Mucosa of descending colon (tissue), 3 donors: ENCODE data around the gene MYO10. TPM values are rescaled to one million over a fixed set of nuclear protein-coding genes. Genes with fewer than 3 reads are reported as not detected.

ENCODE experiments used
- ATAC-seq: fragments of 200-7000 bp; cut with Tn5 transposase; one replicate; pipeline ENCODE4 v1.9.1; 2020; ENCODE audit warnings: mild to moderate bottlenecking, moderate library complexity
- DNase-seq, 3 donors: peaks; one replicate each; pipeline ENCODE4 v3.0.0-alpha.2; 2020
- H3K36me3 ChIP-seq: fragments of 200-600 bp; one replicate; pipeline ENCODE4 v1.8.0; 2021; ENCODE audit warnings: low read depth, mild to moderate bottlenecking
- H3K4me1 ChIP-seq: fragments of 200-600 bp; one replicate; pipeline ENCODE4 v1.8.0; 2021; ENCODE audit warnings: low read depth, mild to moderate bottlenecking
- H3K4me3 ChIP-seq: fragments of 200-600 bp; one replicate; pipeline ENCODE4 v1.8.0; 2021; ENCODE audit warnings: mild to moderate bottlenecking
- H3K9me3 ChIP-seq: fragments of 200-600 bp; one replicate; pipeline ENCODE4 v1.8.0; 2021; ENCODE audit warnings: mild to moderate bottlenecking
- intact Hi-C, 2 donors: fragments of 100-400 bp; cut with DNase I in 1 of 2; cut with micrococcal nuclease in 1 of 2; formaldehyde crosslinking; loops; one replicate each; pipeline versions ENCODE4 v1.11.0 to v1.11.1; 2022; cut with DNase I, micrococcal nuclease
- total RNA-seq, 3 donors: library from RNA; stranded (reverse); fragmentation: NEBNext Ultra II Directional in 2 of 3; extraction: Animal tissue kit (Norgen Biotek cat#: 25700) in 2 of 3; gene quantifications; one replicate each; pipeline versions ENCODE4 v1.2.1 to v1.2.4, GENCODE V29; 2021 to 2023
- TF ChIP-seq, protein P1 (sequence below): fragments of 200-600 bp; IDR thresholded peaks from one replicate; pipeline ENCODE4 v1.8.0; 2022; ENCODE audit warnings: antibody characterized with exemption, mild to moderate bottlenecking
- donor health status: DM: no; HTN: no; CAD: no; lungs with moderate emphysema.
- donor health status: DM: no; HTN: no; CAD: no.
- donor health status: DM: no; HTN: yes; CAD: no.

Gene MYO10
- total RNA-seq, 3 donors from 2014 or later, result 29.4 to 87.8 (median 61.3) TPM

DNA sequence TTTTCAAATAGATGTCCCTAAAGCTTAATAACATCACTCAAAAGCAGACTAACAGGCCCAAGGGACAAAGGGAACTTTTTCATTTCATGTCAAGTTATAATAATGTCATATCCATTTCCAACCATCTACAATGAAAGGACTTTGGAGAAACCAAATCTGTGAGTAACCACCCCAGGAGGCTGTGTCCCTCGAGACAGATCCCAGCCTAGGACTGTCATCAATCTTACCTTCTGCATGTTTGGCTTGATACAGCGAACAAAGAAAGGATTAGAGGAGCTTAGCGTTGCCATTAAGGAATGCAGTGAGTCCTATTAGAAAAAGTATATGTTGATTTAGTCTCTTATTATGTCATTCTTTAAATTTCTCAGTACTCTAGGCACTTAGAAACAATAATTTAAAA, 181.5 kb downstream of the MYO10 start:
- Histone ChIP-seq H3K4me1 (no peaks in the 10 kb centered on the region), H3K9me3 (no peaks in the 10 kb centered on the region), H3K36me3 (no peaks in the 10 kb centered on the region), H3K4me3 (no peak overlapping the region)
- ATAC-seq (no peak), DNase-seq (no peak)
- TF ChIP-seq, protein P1, sequence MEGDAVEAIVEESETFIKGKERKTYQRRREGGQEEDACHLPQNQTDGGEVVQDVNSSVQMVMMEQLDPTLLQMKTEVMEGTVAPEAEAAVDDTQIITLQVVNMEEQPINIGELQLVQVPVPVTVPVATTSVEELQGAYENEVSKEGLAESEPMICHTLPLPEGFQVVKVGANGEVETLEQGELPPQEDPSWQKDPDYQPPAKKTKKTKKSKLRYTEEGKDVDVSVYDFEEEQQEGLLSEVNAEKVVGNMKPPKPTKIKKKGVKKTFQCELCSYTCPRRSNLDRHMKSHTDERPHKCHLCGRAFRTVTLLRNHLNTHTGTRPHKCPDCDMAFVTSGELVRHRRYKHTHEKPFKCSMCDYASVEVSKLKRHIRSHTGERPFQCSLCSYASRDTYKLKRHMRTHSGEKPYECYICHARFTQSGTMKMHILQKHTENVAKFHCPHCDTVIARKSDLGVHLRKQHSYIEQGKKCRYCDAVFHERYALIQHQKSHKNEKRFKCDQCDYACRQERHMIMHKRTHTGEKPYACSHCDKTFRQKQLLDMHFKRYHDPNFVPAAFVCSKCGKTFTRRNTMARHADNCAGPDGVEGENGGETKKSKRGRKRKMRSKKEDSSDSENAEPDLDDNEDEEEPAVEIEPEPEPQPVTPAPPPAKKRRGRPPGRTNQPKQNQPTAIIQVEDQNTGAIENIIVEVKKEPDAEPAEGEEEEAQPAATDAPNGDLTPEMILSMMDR, result no peak
- intact Hi-C loops, result no loop called here

DNA sequence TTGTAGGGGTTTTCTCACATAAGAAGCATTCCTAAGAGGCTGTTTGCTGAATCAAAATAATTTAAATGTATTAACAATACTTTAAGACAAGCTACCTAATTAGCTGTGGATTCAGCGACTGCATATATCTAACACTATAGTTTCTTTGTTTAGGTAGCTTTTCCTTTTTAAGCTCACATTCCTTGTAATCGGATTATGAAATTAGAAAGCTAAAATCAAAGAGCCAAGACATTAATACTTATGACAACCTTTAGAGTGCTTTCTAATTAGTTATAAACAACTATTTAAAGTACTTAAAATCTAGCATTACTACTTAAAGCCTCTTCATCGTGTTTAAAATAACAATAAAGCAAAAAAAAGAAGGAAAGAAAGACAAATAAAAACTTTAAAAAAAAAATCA, 182.0 kb downstream of the MYO10 start:
- no peak for DNase-seq
- no peak for ATAC-seq
- Histone ChIP-seq H3K4me3 (no peak overlapping the region), H3K36me3 (no peaks in the 10 kb centered on the region), H3K9me3 (no peaks in the 10 kb centered on the region), H3K4me1 (no peaks in the 10 kb centered on the region)
- TF ChIP-seq, protein P1, result no peak
- intact Hi-C loops, result no loop called here

DNA sequence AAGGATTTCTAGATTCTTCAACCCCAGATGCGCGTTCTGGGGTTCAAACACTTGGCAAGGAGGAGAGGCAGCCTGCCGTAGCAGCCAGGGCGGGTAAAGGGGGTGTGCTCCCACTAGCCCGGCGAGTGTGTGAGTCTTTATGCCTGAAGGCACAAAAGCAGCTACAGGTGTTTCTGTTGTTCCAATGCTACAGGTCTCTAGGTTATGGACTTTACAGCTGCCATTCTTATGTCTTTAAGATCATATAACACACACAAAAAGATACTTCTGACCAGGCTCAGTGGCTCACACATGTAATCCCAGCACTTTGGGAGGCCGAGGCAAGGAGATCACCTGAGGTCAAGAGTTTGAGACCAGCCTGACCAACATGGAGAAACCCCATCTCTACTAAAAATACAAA, 185.6 kb downstream of the MYO10 start:
- no peaks in the 10 kb centered on the region for H3K9me3 ChIP-seq
- H3K36me3 ChIP-seq, result no peaks in the 10 kb centered on the region
- ATAC-seq (no peak), DNase-seq (no peak)
- TF ChIP-seq, protein P1, result no peak
- no peaks in the 10 kb centered on the region for H3K4me1 ChIP-seq
- intact Hi-C loops, result no loop called here
- no peak overlapping the region for H3K4me3 ChIP-seq

DNA sequence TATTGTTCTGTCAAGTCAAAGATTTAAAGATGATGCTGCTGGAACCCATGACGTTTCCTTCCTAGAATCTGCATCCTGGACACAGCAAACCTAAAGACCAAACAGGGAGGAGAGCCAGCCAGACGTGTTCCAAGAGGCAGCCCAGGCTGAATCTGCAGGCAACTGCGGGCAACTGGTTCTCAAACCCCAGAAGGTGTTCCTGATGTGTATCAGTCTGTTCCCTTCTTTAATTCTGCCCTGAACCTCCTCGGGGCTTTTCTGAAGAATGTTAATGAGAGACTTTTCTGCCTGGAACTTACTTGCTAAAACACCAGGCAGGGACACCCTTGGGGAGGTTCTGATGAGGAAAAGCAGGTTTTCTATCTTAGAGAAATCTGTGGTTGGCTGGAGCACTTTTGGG, 186.5 kb downstream of the MYO10 start:
- TF ChIP-seq, protein P1, result no peak
- Histone ChIP-seq H3K9me3 (no peaks in the 10 kb centered on the region), H3K4me1 (no peaks in the 10 kb centered on the region), H3K4me3 (no peak overlapping the region), H3K36me3 (no peaks in the 10 kb centered on the region)
- ATAC-seq (no peak), DNase-seq (no peak)
- intact Hi-C loops, result no loop called here

DNA sequence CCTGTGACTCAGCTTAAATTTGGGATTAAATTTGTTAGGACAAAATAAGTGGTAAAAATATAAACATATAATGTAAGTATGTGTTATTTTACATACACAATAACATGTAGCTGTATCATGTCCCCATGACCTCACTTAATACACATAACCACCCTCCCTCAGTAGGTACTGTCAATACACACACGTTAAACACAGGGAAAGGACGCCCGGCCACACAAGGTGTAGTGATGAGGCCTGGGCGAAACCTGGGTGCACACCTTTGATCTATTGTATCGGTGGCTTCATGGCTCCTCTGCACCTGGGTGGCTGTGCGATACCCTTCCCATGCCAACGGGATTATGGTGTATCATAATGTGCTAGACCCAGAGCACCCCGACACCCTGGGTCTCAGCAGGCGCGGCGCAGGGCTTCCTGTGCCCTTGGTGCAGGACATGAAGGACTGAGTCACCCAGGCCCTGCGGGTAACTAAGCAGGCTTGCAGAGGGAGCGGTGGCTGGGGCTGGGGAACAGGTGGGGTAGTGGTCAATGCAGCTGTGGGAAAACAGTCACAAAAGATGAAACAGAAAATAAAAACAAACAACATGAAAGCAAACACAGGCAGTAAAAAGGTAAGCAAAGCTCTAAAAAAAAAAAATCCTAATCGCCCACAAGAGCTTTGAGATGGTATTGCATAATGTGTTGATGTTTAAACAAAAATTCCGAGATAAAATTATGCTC, 191.8 kb downstream of the MYO10 start:
- no peaks in the 10 kb centered on the region for H3K4me1 ChIP-seq
- TF ChIP-seq, protein P1, result no peak
- H3K9me3 ChIP-seq, result no peaks in the 10 kb centered on the region
- DNase-seq, result no peak
- intact Hi-C loops, result no loop called here
- H3K4me3 ChIP-seq, result no peak overlapping the region
- no peak for ATAC-seq
- H3K36me3 ChIP-seq, result no peaks in the 10 kb centered on the region

DNA sequence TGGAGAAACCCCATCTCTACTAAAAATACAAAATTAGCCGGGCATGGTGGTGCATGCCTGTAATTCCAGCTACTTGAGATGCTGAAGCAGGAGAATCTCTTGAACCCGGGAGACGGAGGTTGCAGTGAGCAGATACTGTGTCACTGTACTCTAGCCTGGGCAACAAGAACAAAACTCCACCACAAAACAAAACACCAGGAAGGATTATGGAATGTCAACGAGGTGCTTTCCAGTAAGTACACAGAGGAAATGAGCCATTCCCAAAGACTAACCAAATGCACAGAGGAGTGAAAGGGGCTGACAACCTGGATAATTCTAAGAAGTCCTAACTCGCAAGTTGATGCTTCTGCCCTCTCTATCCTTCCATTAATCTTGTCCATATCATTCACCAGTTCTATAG, 193.2 kb downstream of the MYO10 start:
- TF ChIP-seq, protein P1, result no peak
- DNase-seq (no peak), ATAC-seq (no peak)
- H3K4me3 ChIP-seq, result no peak overlapping the region
- H3K4me1 ChIP-seq, result no peaks in the 10 kb centered on the region
- H3K36me3 ChIP-seq, result no peaks in the 10 kb centered on the region
- intact Hi-C loops, result no loop called here
- H3K9me3 ChIP-seq, result no peaks in the 10 kb centered on the region
